Choroid plexus epithelial cell (primary cell): ENCODE data around the gene HAUS3.
"Not testable (repeated sequence)": the region's sequence is repeated elsewhere in the genome, so short reads cannot be mapped to it uniquely, and the experiment has no call there.

Source experiments
- DNase-seq: peaks from one replicate; pipeline ENCODE4 v3.0.0-alpha.2; 2010; ENCODE audit warnings: low read depth
- H3K4me3 ChIP-seq: 2 replicates; pipeline ENCODE4 v1.5.1; 2011; ENCODE audit warnings: low read depth, mild to moderate bottlenecking, control low read depth, low read length, moderate library complexity
- CTCF ChIP-seq: conservative IDR thresholded peaks from 2 replicates; pipeline ENCODE4 v1.5.1; 2011; ENCODE audit warnings: low read depth, mild to moderate bottlenecking, control low read depth, inconsistent platforms, low read length, moderate library complexity

Gene HAUS3

GRCh38 chr4:2283199-2283711 lies 41.3 kb upstream of the HAUS3 start:
- no peak for TF ChIP-seq CTCF
- no peak overlapping the region for H3K4me3 ChIP-seq
- no peak for DNase-seq

GRCh38 chr4:2281575-2282343 lies 39.8 kb upstream of the HAUS3 start:
- DNase-seq = no peak
- no peak for TF ChIP-seq CTCF
- H3K4me3 ChIP-seq = no peak overlapping the region

- peak; percentile 13 for TF ChIP-seq CTCF
- H3K4me3 ChIP-seq = no peak overlapping the region
- no peak for DNase-seq
Observed at GRCh38 chr4:2280531-2281300, 38.8 kb upstream of the HAUS3 start.

DNA sequence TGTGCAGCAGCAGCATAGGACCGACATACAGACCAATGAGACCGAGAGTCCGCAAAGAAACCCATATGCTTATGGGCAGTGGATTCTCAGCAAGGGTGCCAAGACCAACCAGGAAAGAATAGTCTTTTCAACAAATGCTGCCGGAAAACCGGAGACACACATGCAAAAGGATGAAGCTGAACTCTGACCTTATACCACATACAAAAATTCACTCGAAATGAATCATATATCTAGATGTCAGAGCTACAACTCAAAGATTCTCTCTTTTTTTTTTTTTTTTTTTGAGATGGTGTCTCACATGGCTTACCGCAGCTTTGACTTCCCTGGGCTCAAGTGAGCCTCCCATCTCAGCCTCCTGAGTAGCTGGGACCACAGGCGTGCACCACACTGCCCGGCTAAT lies 36.0 kb upstream of the HAUS3 start:
- no peak overlapping the region for H3K4me3 ChIP-seq
- TF ChIP-seq CTCF = no peak
- peak; percentile 65 for DNase-seq

- no peak overlapping the region for H3K4me3 ChIP-seq
- no peak for DNase-seq
- TF ChIP-seq CTCF = no peak
Observed at GRCh38 chr4:2276581-2277325, 34.8 kb upstream of the HAUS3 start.

GRCh38 chr4:2275546-2276251 lies 33.8 kb upstream of the HAUS3 start:
- DNase-seq = no peak
- H3K4me3 ChIP-seq = no peak overlapping the region
- no peak for TF ChIP-seq CTCF

DNA sequence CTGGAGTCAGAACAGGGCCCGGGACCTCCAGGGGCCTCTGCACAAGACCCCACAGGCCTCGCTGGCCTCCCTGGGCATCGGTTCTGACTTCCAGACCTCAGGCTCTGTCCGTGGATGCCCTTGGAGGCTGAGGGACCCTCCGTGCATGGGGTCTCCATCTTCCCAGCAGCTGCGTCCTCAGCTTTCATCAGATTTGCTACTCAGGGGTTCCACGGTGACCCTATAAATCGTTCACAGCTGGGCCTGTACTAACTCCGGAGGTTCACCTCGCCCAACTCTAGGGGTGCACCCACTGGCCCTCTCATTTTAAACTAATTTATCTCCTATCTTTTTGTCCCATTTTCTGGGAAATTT lies 33.1 kb upstream of the HAUS3 start:
- DNase-seq, H3K4me3 ChIP-seq: not testable (repeated sequence)
